ENCODE data around the gene RAI2. TPM values are rescaled to one million over a fixed set of nuclear protein-coding genes. Genes with fewer than 3 reads are reported as not detected.

RAI2 gene
- total RNA-seq, 3 donors from 2014 or later, result 3.6 to 20.7 (median 4.7) TPM

DNA sequence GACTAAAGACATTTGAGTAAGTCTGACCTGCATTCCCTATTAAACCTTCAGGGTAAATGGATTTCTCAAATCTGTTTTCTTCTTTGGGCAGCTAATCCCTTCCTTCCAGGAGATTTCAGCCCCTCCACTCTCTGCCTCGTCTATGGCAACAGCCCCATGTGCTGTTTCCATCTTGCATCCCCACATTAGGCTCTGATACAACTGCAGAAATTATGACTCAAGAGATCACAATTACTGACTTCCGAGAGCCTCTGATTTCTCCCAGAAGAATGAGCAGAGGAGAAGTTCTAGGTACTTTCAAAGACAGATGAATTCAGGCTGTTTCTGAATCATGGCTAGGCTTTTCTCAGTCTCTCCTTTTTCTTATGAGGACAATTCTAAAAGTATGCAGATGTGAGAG lies 38.7 kb downstream of the RAI2 start:
- TF ChIP-seq, protein P1, sequence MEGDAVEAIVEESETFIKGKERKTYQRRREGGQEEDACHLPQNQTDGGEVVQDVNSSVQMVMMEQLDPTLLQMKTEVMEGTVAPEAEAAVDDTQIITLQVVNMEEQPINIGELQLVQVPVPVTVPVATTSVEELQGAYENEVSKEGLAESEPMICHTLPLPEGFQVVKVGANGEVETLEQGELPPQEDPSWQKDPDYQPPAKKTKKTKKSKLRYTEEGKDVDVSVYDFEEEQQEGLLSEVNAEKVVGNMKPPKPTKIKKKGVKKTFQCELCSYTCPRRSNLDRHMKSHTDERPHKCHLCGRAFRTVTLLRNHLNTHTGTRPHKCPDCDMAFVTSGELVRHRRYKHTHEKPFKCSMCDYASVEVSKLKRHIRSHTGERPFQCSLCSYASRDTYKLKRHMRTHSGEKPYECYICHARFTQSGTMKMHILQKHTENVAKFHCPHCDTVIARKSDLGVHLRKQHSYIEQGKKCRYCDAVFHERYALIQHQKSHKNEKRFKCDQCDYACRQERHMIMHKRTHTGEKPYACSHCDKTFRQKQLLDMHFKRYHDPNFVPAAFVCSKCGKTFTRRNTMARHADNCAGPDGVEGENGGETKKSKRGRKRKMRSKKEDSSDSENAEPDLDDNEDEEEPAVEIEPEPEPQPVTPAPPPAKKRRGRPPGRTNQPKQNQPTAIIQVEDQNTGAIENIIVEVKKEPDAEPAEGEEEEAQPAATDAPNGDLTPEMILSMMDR (IDR thresholded peaks at IDR 0.05), result no peak
- no peak for ATAC-seq
- intact Hi-C loops (cut with DNase I, micrococcal nuclease), result no loop called here
- peaks cover 3% of the 10 kb centered on the region for H3K4me1 ChIP-seq (ENCODE audit: low read depth)
- no peak for DNase-seq
- no peaks in the 10 kb centered on the region for H3K36me3 ChIP-seq (ENCODE audit: low read depth)
- no peak overlapping the region for H3K4me3 ChIP-seq
- H3K9me3 ChIP-seq, result no peaks in the 10 kb centered on the region

DNA sequence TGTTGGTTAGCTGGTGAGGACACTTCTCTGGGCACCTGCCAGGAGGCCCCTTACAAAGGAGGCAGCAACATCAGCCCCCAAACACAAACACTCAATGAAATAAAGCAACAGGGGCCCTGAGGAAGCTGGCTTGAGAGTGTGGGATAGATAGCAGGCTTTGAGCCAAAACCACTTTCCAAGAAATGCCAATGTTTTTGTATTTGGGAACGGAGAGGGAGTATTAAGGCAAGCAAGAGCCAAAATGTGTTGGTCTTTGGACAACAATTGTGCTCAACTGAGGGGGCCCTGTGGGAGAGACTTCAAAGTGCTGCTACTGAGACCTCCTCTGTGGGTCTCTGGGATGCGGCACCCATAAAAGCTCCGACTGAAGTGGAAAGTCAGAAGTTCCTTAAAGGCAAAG lies 41.0 kb downstream of the RAI2 start:
- TF ChIP-seq, protein P1 (IDR thresholded peaks at IDR 0.05), result no peak
- Histone ChIP-seq H3K4me3 (no peak overlapping the region), H3K9me3 (no peaks in the 10 kb centered on the region), H3K4me1 (ENCODE audit: low read depth) (no peaks in the 10 kb centered on the region), H3K36me3 (ENCODE audit: low read depth) (no peaks in the 10 kb centered on the region)
- intact Hi-C loops (cut with DNase I, micrococcal nuclease), result no loop called here
- ATAC-seq (no peak), DNase-seq (no peak)

DNA sequence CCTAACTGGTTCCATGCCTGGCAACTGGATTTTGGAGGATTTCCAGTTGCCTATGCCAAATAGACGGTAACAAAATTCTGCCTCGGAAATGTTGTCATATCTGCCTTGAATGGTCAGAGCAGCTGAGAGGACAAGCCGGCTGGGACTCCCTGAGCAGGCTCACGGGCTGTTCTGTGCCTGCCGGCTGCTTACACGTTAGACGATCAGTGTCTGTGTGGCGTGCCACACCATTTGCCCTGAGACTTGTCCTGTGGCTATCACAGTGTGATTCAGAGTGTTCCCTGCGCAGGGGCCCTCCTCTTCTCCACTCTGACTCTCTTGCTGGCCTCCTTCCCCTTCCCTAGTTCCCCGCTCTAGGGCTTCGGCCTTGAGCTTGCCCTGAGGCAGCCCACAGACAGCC lies 42.4 kb downstream of the RAI2 start:
- Histone ChIP-seq H3K36me3 (ENCODE audit: low read depth) (no peaks in the 10 kb centered on the region), H3K4me1 (ENCODE audit: low read depth) (no peaks in the 10 kb centered on the region), H3K4me3 (no peak overlapping the region), H3K9me3 (no peaks in the 10 kb centered on the region)
- intact Hi-C loops (cut with DNase I, micrococcal nuclease), result no loop called here
- TF ChIP-seq, protein P1 (IDR thresholded peaks at IDR 0.05), result no peak
- ATAC-seq, result no peak
- DNase-seq, result no peak

DNA sequence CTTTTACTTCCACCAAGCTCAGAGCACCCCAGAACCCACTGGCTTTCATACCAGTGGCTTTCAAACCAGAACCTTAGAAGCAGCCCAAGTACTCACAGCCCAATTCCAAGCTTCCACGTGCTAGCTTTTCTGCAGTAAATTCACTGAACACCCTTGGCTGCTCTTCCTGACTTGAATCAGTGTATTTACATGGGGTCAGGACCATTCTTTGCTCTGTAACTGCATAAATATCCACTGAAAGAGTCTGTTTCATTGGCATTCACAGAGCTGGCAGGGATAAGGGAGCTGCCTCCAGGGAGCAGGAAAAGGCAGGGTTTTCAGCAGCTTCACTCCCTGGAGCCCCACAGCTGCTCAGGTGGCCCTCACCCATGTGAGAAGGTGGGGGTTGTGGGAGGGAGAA lies 43.8 kb downstream of the RAI2 start:
- ATAC-seq, result no peak
- no peaks in the 10 kb centered on the region for H3K36me3 ChIP-seq (ENCODE audit: low read depth)

GRCh38 chrX:17814557-17814956 lies 46.5 kb downstream of the RAI2 start:
- DNase-seq (no peak), ATAC-seq (no peak)
- Histone ChIP-seq H3K9me3 (no peaks in the 10 kb centered on the region), H3K36me3 (ENCODE audit: low read depth) (no peaks in the 10 kb centered on the region), H3K4me3 (no peak overlapping the region), H3K4me1 (ENCODE audit: low read depth) (no peaks in the 10 kb centered on the region)
- TF ChIP-seq, protein P1 (IDR thresholded peaks at IDR 0.05), result no peak
- intact Hi-C loops (cut with DNase I, micrococcal nuclease), result no loop called here

More for the DNA sequence above, 43.8 kb downstream of the RAI2 start:
- TF ChIP-seq, protein P1 (IDR thresholded peaks at IDR 0.05), result no peak
- H3K4me3 ChIP-seq, result no peak overlapping the region
- H3K4me1 ChIP-seq (ENCODE audit: low read depth), result no peaks in the 10 kb centered on the region
- intact Hi-C loops (cut with DNase I, micrococcal nuclease), result no loop called here
- no peaks in the 10 kb centered on the region for H3K9me3 ChIP-seq
- no peak for DNase-seq

DNA sequence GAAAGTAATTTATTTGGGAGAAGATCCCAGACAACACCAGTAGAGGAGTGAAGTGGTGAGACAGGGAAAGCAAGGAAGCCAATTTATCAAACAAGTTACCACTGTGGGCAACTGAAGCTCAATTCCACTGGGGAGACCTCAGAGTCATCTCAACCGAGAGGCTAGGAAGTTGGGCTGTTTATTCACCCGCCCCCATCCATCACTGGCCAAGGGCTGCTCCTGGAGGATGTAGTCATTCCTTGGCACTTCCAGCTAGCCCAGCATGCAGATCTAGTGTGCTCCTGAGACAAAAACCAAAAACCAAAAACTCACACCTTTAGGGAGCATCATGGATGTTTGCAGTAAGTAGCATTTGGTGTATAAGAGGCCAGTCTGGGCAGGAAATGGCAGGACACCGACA lies 47.0 kb downstream of the RAI2 start:
- intact Hi-C loops (cut with DNase I, micrococcal nuclease), result no loop called here
- TF ChIP-seq, protein P1 (IDR thresholded peaks at IDR 0.05), result no peak
- Histone ChIP-seq H3K36me3 (ENCODE audit: low read depth) (no peaks in the 10 kb centered on the region), H3K4me1 (ENCODE audit: low read depth) (no peaks in the 10 kb centered on the region), H3K9me3 (no peaks in the 10 kb centered on the region), H3K4me3 (no peak overlapping the region)
- ATAC-seq, result no peak
- no peak for DNase-seq
